KBM-7 (cell line): ENCODE data around the gene SLC12A8.

Source experiments
- DNase-seq: peaks from one replicate; pipeline ENCODE4 v3.0.0-alpha.2; 2015
- in situ Hi-C: fragments of 300-500 bp; cut with MboI; formaldehyde crosslinking; loops from 2 replicates; pipeline ENCODE4 v1.14.3; 2020; ENCODE audit warnings: low sequenced_read_pairs, low pct_unique_long_range_greater_than_20kb, mixed read lengths

The SLC12A8 gene

GRCh38 chr3:125051715-125052581 is 160.6 kb downstream of the SLC12A8 start:
- in situ Hi-C loops: no loop called here
- DNase-seq: peak; percentile 78

GRCh38 chr3:125051205-125051604 is 161.3 kb downstream of the SLC12A8 start:
- in situ Hi-C loops: no loop called here
- no peak for DNase-seq

GRCh38 chr3:125050488-125051090 is 162.0 kb downstream of the SLC12A8 start:
- in situ Hi-C loops: no loop called here
- DNase-seq: no peak

- no peak for DNase-seq
- in situ Hi-C loops: no loop called here
Measured at GRCh38 chr3:125048282-125048681, 164.3 kb downstream of the SLC12A8 start.

GRCh38 chr3:125045965-125046364 is 166.6 kb downstream of the SLC12A8 start:
- no peak for DNase-seq
- in situ Hi-C loops: no loop called here

GRCh38 chr3:125045194-125045593 is 167.4 kb downstream of the SLC12A8 start:
- in situ Hi-C loops: no loop called here
- DNase-seq: no peak

GRCh38 chr3:125043599-125044151 is 168.9 kb downstream of the SLC12A8 start:
- DNase-seq: no peak
- in situ Hi-C loops: no loop called here

GRCh38 chr3:125042725-125043406 is 169.7 kb downstream of the SLC12A8 start:
- DNase-seq: no peak
- in situ Hi-C loops: no loop called here

- in situ Hi-C loops: no loop called here
- DNase-seq: no peak
Measured at GRCh38 chr3:125039131-125040100, 173.1 kb downstream of the SLC12A8 start.

GRCh38 chr3:125037498-125038150 is 174.9 kb downstream of the SLC12A8 start:
- DNase-seq: no peak
- in situ Hi-C loops: no loop called here

- in situ Hi-C loops: no loop called here
- DNase-seq: no peak
Measured at GRCh38 chr3:125035217-125035616, 177.3 kb downstream of the SLC12A8 start.

- in situ Hi-C loops: no loop called here
- no peak for DNase-seq
Measured at GRCh38 chr3:125033616-125034015, 178.9 kb downstream of the SLC12A8 start.

- DNase-seq: no peak
- in situ Hi-C loops: no loop called here
Measured at GRCh38 chr3:125033135-125033534, 179.4 kb downstream of the SLC12A8 start.

GRCh38 chr3:125032683-125033082 is 179.9 kb downstream of the SLC12A8 start:
- in situ Hi-C loops: no loop called here
- no peak for DNase-seq
